Skeletal muscle satellite cell (primary cell): Measurements from ENCODE around the gene RPAP3.
"Not testable (repeated sequence)": the region's sequence is repeated elsewhere in the genome, so short reads cannot be mapped to it uniquely, and the experiment has no call there.

Experiments used
- H3K27me3 ChIP-seq: 2 replicates; pipeline ENCODE4 v1.7.0; 2013; ENCODE audit warnings: low read length; ENCODE audit not compliant: control insufficient read depth, insufficient read depth
- H3K36me3 ChIP-seq: 2 replicates; pipeline ENCODE4 v1.7.0; 2013; ENCODE audit warnings: mild to moderate bottlenecking, control low read depth, low read length; ENCODE audit not compliant: insufficient read depth
- H3K4me1 ChIP-seq: 2 replicates; pipeline ENCODE4 v1.7.0; 2013; ENCODE audit warnings: low read length; ENCODE audit not compliant: control insufficient read depth, insufficient read depth
- H3K4me2 ChIP-seq: 2 replicates; pipeline ENCODE4 v1.7.0; 2013; ENCODE audit warnings: mild to moderate bottlenecking, low read length
- H3K4me3 ChIP-seq: 2 replicates; pipeline ENCODE4 v1.7.0; 2013; ENCODE audit warnings: low read length
- H3K9ac ChIP-seq: 2 replicates; pipeline ENCODE4 v1.7.0; 2013; ENCODE audit warnings: mild to moderate bottlenecking, low read depth, low read length, moderate library complexity
- H3K9me3 ChIP-seq: replicated peaks from 2 replicates; pipeline ENCODE4 v1.7.0; 2013; ENCODE audit warnings: mild to moderate bottlenecking, control low read depth, low read length

Gene RPAP3

GRCh38 chr12:47650469-47650868, 55.4 kb downstream of the RPAP3 start:
- H3K4me2 ChIP-seq, result no peak overlapping the region
- H3K27me3 ChIP-seq, result no peaks in the 10 kb centered on the region
- no peaks in the 10 kb centered on the region for H3K36me3 ChIP-seq
- peak overlapping the region; percentile 38 for H3K9ac ChIP-seq
- peaks cover 13% of the 10 kb centered on the region for H3K4me1 ChIP-seq
- no peaks in the 10 kb centered on the region for H3K9me3 ChIP-seq
- no peak overlapping the region for H3K4me3 ChIP-seq

DNA sequence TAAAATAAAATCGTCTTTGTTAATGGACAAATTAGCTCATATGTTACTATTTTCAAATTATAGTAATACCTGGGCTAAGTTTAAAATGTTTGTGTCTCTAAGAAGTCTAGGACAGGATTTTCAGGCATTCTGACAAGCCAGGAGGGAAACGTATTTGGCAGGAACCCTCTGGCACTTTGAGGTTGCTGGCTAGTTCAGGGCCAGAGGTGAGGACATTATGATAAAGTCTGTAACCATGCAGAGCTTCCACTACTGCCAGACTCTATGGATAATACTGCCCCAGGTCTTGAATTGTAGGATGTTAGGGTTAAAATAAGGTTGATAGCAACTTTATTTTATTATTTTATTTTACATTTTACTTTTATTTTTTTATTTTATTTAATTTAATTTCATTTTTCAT, 56.4 kb downstream of the RPAP3 start:
- Histone ChIP-seq H3K9ac (no peak overlapping the region), H3K36me3 (no peaks in the 10 kb centered on the region), H3K9me3 (no peaks in the 10 kb centered on the region), H3K27me3 (no peaks in the 10 kb centered on the region), H3K4me2 (no peak overlapping the region), H3K4me1 (peaks cover 13% of the 10 kb centered on the region), H3K4me3 (no peak overlapping the region)

- Histone ChIP-seq H3K9me3 (no peaks in the 10 kb centered on the region), H3K9ac (no peak overlapping the region), H3K27me3 (no peaks in the 10 kb centered on the region)
These were observed 57.7 kb downstream of the RPAP3 start for GRCh38 chr12:47648056-47648579.

DNA sequence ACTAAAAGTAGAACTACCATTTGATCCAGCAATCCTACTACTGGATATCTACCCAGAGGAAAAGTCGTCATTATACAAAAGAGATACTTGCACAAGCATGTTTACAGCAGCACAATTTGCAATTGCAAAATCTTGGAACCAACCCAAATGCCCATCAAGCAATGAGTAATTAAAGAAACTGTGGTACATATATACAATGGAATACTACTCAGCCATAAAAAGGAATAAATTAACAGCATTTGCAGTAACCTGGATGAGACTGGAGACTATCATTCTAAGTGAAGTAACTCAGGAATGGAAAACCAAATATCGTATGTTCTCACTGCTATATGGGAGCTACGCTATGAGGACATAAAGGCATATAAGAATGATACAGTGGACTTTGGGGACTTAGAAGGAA, 63.5 kb downstream of the RPAP3 start:
- not testable (repeated sequence) for H3K27me3 ChIP-seq, H3K9me3 ChIP-seq, H3K4me3 ChIP-seq, H3K9ac ChIP-seq, H3K4me1 ChIP-seq, H3K36me3 ChIP-seq, H3K4me2 ChIP-seq

More at GRCh38 chr12:47648056-47648579, 57.7 kb downstream of the RPAP3 start:
- Histone ChIP-seq H3K4me1 (peaks cover 13% of the 10 kb centered on the region), H3K4me2 (no peak overlapping the region), H3K4me3 (no peak overlapping the region), H3K36me3 (no peaks in the 10 kb centered on the region)

- H3K9ac ChIP-seq, result no peak overlapping the region
- H3K4me1 ChIP-seq, result no peaks in the 10 kb centered on the region
- no peak overlapping the region for H3K4me3 ChIP-seq
- no peak overlapping the region for H3K4me2 ChIP-seq
- no peaks in the 10 kb centered on the region for H3K27me3 ChIP-seq
- H3K36me3 ChIP-seq, result no peaks in the 10 kb centered on the region
- no peaks in the 10 kb centered on the region for H3K9me3 ChIP-seq
These were observed 68.7 kb downstream of the RPAP3 start for GRCh38 chr12:47636908-47637780.

GRCh38 chr12:47635770-47636169, 70.1 kb downstream of the RPAP3 start:
- H3K36me3 ChIP-seq, H3K27me3 ChIP-seq, H3K9ac ChIP-seq, H3K4me1 ChIP-seq, H3K4me3 ChIP-seq, H3K4me2 ChIP-seq, H3K9me3 ChIP-seq: not testable (repeated sequence)

GRCh38 chr12:47634127-47634526, 71.7 kb downstream of the RPAP3 start:
- H3K4me1 ChIP-seq, result no peaks in the 10 kb centered on the region
- no peak overlapping the region for H3K4me2 ChIP-seq
- no peaks in the 10 kb centered on the region for H3K27me3 ChIP-seq
- no peak overlapping the region for H3K4me3 ChIP-seq
- no peaks in the 10 kb centered on the region for H3K9me3 ChIP-seq
- H3K36me3 ChIP-seq, result no peaks in the 10 kb centered on the region
- H3K9ac ChIP-seq, result no peak overlapping the region

DNA sequence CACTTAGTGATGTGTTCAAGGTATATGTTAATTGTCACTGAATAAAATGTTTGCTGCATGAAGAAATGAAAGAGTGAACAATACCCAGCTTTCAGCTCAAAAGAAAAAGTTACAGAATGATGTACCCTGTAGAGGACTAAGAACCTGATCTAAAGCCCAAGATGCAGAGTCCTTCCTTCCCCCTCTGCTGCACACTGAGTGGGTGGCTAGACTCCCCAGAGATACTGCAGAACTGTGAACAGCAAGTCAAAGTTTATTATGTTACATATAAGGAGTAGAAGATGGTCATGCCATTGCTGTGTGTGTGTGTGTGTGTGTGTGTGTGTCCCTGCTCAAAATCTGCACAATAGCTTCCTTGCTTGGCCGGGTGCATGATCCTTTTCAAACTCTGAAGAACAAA, 83.9 kb downstream of the RPAP3 start:
- H3K4me3 ChIP-seq, result no peak overlapping the region
- no peaks in the 10 kb centered on the region for H3K27me3 ChIP-seq
- no peaks in the 10 kb centered on the region for H3K4me1 ChIP-seq

GRCh38 chr12:47617476-47617875, 88.4 kb downstream of the RPAP3 start:
- Histone ChIP-seq H3K4me1 (no peaks in the 10 kb centered on the region), H3K36me3 (no peaks in the 10 kb centered on the region)

More for the DNA sequence above, 83.9 kb downstream of the RPAP3 start:
- Histone ChIP-seq H3K4me2 (no peak overlapping the region), H3K36me3 (no peaks in the 10 kb centered on the region), H3K9me3 (no peaks in the 10 kb centered on the region), H3K9ac (no peak overlapping the region)

DNA sequence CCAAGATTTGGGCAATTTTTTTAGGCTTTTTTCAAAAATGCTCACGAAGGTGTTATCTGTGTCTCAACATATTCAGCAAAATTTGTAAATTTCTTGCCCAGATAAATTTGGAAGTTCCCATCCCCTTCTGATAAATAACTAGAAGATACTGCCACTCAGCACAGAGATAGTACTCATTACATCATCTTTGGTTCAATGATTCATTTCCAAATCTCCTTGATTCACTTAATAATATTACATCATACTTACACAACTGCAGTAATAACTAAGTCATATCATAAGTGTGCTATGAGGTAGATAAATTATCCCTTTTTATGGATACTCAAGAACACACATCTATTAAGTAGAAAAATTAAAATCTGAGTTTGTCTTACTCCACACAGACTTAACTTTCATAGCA, 89.4 kb downstream of the RPAP3 start:
- Histone ChIP-seq H3K4me2 (no peak overlapping the region), H3K27me3 (no peaks in the 10 kb centered on the region), H3K4me1 (no peaks in the 10 kb centered on the region), H3K36me3 (no peaks in the 10 kb centered on the region), H3K9ac (no peak overlapping the region), H3K9me3 (peaks cover 13% of the 10 kb centered on the region), H3K4me3 (no peak overlapping the region)

More at GRCh38 chr12:47617476-47617875, 88.4 kb downstream of the RPAP3 start:
- no peaks in the 10 kb centered on the region for H3K27me3 ChIP-seq
- peaks cover 12% of the 10 kb centered on the region for H3K9me3 ChIP-seq
- no peak overlapping the region for H3K4me2 ChIP-seq
- H3K9ac ChIP-seq, result no peak overlapping the region
- no peak overlapping the region for H3K4me3 ChIP-seq

DNA sequence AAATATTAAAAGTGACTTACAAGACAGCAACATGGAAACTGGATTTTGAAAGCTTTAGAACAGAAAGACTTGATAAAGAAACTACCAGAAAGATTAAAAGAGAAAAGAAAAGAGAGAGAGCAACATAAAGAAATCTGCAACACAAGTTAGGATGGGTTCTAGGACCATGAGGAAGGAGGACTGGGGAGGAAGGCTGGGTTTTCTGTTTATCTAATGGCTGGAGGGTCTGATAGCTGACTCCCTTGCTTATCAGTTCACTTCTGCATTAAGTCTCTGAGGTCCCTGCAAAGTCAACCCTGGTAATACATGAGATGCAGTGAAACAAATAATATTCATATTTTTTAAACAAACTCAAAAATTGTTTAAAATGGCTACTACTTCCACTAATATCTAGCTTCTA, 90.1 kb downstream of the RPAP3 start:
- no peak overlapping the region for H3K4me3 ChIP-seq
- no peaks in the 10 kb centered on the region for H3K4me1 ChIP-seq
- H3K36me3 ChIP-seq, result no peaks in the 10 kb centered on the region
- peaks cover 13% of the 10 kb centered on the region for H3K9me3 ChIP-seq
- H3K4me2 ChIP-seq, result no peak overlapping the region
- no peak overlapping the region for H3K9ac ChIP-seq
- H3K27me3 ChIP-seq, result no peaks in the 10 kb centered on the region

DNA sequence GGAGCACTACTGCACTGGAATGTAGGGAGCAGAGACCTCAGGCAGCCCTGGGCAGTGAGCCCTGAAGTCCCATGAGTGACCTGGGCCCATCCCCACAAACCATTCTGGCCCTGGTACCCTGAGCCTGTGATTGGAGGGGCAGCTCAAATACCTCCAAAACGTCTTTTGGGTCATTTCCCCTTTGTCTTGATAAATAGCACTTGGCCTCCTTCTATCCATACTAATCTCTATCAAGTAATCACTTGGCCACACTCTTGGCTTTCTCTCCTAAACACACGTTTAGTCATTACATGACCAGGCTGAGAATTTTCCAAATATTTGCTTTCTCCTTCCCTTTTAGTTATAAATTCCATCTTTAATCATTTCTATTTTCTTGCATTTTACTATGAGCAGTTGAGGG, 91.3 kb downstream of the RPAP3 start:
- no peak overlapping the region for H3K9ac ChIP-seq
- peaks cover 13% of the 10 kb centered on the region for H3K9me3 ChIP-seq
- H3K27me3 ChIP-seq, result no peaks in the 10 kb centered on the region
- no peak overlapping the region for H3K4me3 ChIP-seq
- H3K4me1 ChIP-seq, result no peaks in the 10 kb centered on the region
- no peak overlapping the region for H3K4me2 ChIP-seq
- H3K36me3 ChIP-seq, result no peaks in the 10 kb centered on the region
